ENCODE data around the gene CA6.
"Not testable (repeated sequence)": the region's sequence is repeated elsewhere in the genome, so short reads cannot be mapped to it uniquely, and the experiment has no call there.

Gene CA6

GRCh38 chr1:9009438-9010370 is 64.0 kb downstream of the CA6 start:
- no peak for DNase-seq

- DNase-seq: no peak
Observed at GRCh38 chr1:9010781-9011323, 65.2 kb downstream of the CA6 start.

DNA sequence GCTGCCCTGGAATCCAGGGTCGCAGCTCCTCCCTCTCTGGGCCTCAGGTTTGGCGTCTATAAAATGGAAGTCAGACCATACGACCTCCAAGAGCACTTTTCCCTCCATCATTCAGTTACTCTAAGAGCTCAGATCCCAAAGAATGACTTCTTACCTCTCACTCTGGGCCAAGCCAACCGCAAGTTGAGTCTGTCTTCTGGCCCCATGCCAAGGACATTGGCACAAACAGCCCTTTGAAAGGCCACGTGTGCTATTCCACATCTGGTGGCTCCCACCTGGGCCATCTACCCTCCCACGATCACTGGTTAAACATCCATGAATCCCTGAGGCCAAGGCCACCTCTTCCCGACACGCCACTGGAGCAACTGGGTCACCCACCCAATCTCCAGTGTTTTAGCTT is 68.2 kb downstream of the CA6 start:
- no peak for DNase-seq

GRCh38 chr1:9014475-9015375 is 69.1 kb downstream of the CA6 start:
- DNase-seq: no peak

DNA sequence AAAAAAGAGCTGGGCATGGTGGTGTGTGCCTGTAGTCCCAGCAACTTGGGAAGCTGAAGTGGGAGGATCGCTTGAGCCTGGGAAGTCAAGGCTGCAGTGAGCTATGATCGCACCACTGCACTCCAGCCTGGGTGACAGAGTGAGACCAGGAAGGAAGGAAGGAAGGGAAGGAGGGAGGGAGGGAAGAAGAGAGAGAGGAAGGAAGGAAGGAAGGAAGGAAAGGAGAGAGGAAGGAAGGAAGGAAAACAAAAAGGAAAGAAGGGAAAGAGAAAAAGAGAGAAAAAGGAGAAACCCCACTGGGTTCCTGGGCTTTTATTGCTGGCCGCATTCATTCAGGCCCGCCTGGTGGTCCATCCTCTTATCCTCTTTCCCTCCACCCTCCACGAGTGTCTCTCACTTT is 70.8 kb downstream of the CA6 start:
- DNase-seq: no peak

GRCh38 chr1:9018333-9018732 is 72.7 kb downstream of the CA6 start:
- no peak for DNase-seq

DNA sequence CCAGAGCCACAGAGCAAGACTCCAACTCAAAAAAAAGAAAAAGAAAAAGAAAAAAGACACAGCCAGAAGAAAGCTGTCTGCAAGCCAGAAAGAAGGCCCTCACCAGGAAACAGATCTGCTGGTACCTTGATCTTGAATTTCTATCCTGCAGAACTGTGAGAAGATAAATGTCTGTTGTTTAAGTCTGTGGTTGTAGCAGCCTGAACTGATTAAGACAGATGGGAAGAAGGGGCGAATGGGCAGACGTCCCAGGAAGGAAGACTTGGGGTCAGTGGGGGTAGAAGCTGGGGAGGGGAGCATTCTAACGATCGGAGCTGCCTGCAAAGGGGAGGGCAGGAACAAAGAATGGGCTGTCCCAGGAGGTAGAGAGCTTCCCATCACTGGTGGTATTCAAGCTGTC is 74.2 kb downstream of the CA6 start:
- no peak for DNase-seq

DNA sequence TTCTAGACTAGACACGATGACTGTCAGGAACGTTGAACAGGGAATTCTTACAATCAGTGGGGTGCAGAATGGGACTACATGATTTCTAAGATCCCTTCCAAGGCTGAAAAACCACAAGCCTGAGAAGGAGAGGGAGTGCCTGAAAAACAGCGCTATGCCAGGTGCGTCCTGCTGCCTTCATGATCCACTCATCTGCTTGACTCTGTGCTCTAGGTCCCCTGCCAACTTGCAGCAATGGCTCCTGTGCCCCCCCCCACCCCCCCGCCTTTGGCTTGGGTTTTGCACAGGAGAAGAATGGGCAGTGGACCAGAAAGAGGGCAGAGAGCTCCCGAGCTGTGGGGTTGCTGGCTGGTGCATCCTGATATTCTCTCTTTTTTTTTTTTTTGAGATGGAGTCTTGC is 74.6 kb downstream of the CA6 start:
- DNase-seq: no peak

GRCh38 chr1:9022026-9022738 is 76.5 kb downstream of the CA6 start:
- not testable (repeated sequence) for DNase-seq

DNA sequence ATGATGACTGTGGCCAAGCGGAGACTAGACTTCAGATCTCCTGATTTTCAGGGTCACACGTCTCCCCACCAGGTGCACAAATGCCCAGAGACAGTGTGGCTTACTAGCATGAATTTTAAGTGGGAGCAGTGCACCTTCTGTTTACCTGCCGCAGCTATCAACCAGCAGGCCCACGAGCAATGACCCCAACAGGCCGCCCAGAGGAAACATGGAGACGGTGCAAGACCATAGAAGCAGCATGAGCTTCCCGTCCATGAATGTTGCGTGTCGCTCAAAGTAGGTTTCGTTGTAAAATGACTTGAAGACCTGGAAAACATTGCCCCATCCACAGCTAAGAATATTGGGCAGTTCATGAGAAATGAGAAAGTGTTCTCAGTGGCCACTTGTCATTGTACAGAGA is 77.1 kb downstream of the CA6 start:
- no peak for DNase-seq
